Neural cell (in vitro differentiated cells): ENCODE data around the gene FGD6. TPM values are rescaled to one million over a fixed set of nuclear protein-coding genes. Genes with fewer than 3 reads are reported as not detected.

ENCODE experiments used
- H2AFZ ChIP-seq: fragments of 200-600, 300-800 bp; sonication (generic), shearing (Covaris generic); 2 replicates; pipeline ENCODE4 v1.6.0; 2014; ENCODE audit warnings: low read depth, mild to moderate bottlenecking, antibody characterized with exemption, low read length, moderate library complexity
- H3F3A ChIP-seq: fragments of 200-600 bp; shearing (Covaris generic); 2 replicates; pipeline ENCODE4 v1.6.1; 2016; ENCODE audit warnings: mild to moderate bottlenecking, moderate library complexity, mixed read lengths, antibody characterized with exemption, low read length; ENCODE audit not compliant: insufficient read depth, poor library complexity, severe bottlenecking
- H3K27ac ChIP-seq: fragments of 200-600, 300-800 bp; sonication (generic), shearing (Covaris generic); 2 replicates; pipeline ENCODE4 v1.5.1; 2014; ENCODE audit warnings: mild to moderate bottlenecking, low read length, moderate library complexity
- H3K27me3 ChIP-seq: fragments of 300-800, 200-600 bp; sonication (generic), shearing (Covaris generic); 2 replicates; pipeline ENCODE4 v1.6.0; 2014; ENCODE audit warnings: mild to moderate bottlenecking, low read depth, low read length, moderate library complexity; ENCODE audit not compliant: insufficient read depth
- H3K36me3 ChIP-seq: fragments of 300-800, 200-600 bp; sonication (generic), shearing (Covaris generic); 2 replicates; pipeline ENCODE4 v1.5.1; 2014; ENCODE audit warnings: mild to moderate bottlenecking, antibody characterized with exemption, low read length, moderate library complexity; ENCODE audit not compliant: insufficient read depth
- H3K4me2 ChIP-seq: fragments of 300-800, 200-600 bp; sonication (generic), shearing (Covaris generic); 2 replicates; pipeline ENCODE4 v1.6.0; 2014; ENCODE audit warnings: mild to moderate bottlenecking, low read length
- H3K4me3 ChIP-seq: fragments of 300-800, 200-600 bp; sonication (generic), shearing (Covaris generic); 2 replicates; pipeline ENCODE4 v1.5.1; 2014; ENCODE audit warnings: mild to moderate bottlenecking, low read length, moderate library complexity
- H3K79me2 ChIP-seq: fragments of 200-600 bp; shearing (Covaris generic); replicated peaks from 2 replicates; pipeline ENCODE4 v1.6.0; 2014; ENCODE audit warnings: mild to moderate bottlenecking, low read length, moderate library complexity; ENCODE audit not compliant: insufficient read depth
- H3K9ac ChIP-seq: fragments of 300-800, 200-600 bp; sonication (generic), shearing (Covaris generic); 2 replicates; pipeline ENCODE4 v1.6.1; 2016; ENCODE audit warnings: mild to moderate bottlenecking, low read length, mixed read lengths
- H3K9me2 ChIP-seq: fragments of 200-600 bp; shearing (Covaris generic); 2 replicates; pipeline ENCODE4 v1.6.1; 2016; ENCODE audit warnings: mild to moderate bottlenecking, low read length, mixed read lengths; ENCODE audit not compliant: insufficient read depth
- H3K9me3 ChIP-seq: fragments of 200-600, 300-800 bp; sonication (generic), shearing (Covaris generic); 2 replicates; pipeline ENCODE4 v1.6.1; 2016; ENCODE audit warnings: mild to moderate bottlenecking, mixed run types, low read length, moderate library complexity, mixed read lengths
- H4K20me1 ChIP-seq: fragments of 200-600 bp; shearing (Covaris generic); 2 replicates; pipeline ENCODE4 v1.6.1; 2016; ENCODE audit warnings: mild to moderate bottlenecking, mixed run types; ENCODE audit not compliant: insufficient read depth
- EP300 ChIP-seq: fragments of 450-650 bp; conservative IDR thresholded peaks from 2 replicates; pipeline ENCODE4 v1.6.1; 2014; ENCODE audit warnings: antibody characterized with exemption, mild to moderate bottlenecking, moderate library complexity; ENCODE audit not compliant: poor library complexity, severe bottlenecking
- EZH2 ChIP-seq: fragments of 200-600, 300-800 bp; shearing (Covaris generic), sonication (generic); IDR thresholded peaks from 2 replicates; pipeline ENCODE4 v1.6.1; 2014; ENCODE audit warnings: antibody characterized with exemption, low read length, borderline replicate concordance, mild to moderate bottlenecking; ENCODE audit not compliant: insufficient read depth, poor library complexity, severe bottlenecking
- MXI1 ChIP-seq: fragments of 450-650 bp; conservative IDR thresholded peaks from 2 replicates; pipeline ENCODE4 v1.6.1; 2014; ENCODE audit warnings: antibody characterized with exemption, mild to moderate bottlenecking; ENCODE audit not compliant: poor library complexity, severe bottlenecking
- POLR2AphosphoS5 ChIP-seq: IDR thresholded peaks from 2 replicates; pipeline ENCODE4 v1.6.1; 2012
- RAD21 ChIP-seq: fragments of 450-650 bp; conservative IDR thresholded peaks from 2 replicates; pipeline ENCODE4 v1.6.1; 2014; ENCODE audit warnings: antibody characterized with exemption, mild to moderate bottlenecking, moderate library complexity
- SMC3 ChIP-seq: fragments of 450-650 bp; conservative IDR thresholded peaks from 2 replicates; pipeline ENCODE4 v1.6.1; 2014; ENCODE audit warnings: antibody characterized with exemption, mild to moderate bottlenecking, moderate library complexity; ENCODE audit not compliant: poor library complexity
- TAF1 ChIP-seq: IDR thresholded peaks from 2 replicates; pipeline ENCODE4 v1.6.1; 2012; ENCODE audit warnings: low read depth
- polyA plus RNA-seq: library from polyadenylated mRNA; depleted of rRNA; stranded (reverse); fragments of >200 nt; gene quantifications from 2 replicates; pipeline ENCODE4 v1.2.3, GENCODE V29; 2014
- TF ChIP-seq, protein P1 (sequence below): IDR thresholded peaks from 2 replicates; pipeline ENCODE4 v1.6.1; 2012; ENCODE audit warnings: borderline replicate concordance
- TF ChIP-seq, protein P2 (sequence below): fragments of 450-650 bp; IDR thresholded peaks from 2 replicates; pipeline ENCODE4 v1.5.1; 2014; ENCODE audit warnings: antibody characterized with exemption, mild to moderate bottlenecking, moderate library complexity; ENCODE audit not compliant: poor library complexity, severe bottlenecking

FGD6 gene
- polyA plus RNA-seq, 1 donor from 2014 or later, result 4.6 TPM

GRCh38 chr12:95248604-95249360 lies 31.5 kb upstream of the FGD6 start:
- H3K27me3 ChIP-seq, result no peaks in the 10 kb centered on the region
- no peak overlapping the region for H3K9ac ChIP-seq
- H3K36me3 ChIP-seq, result peaks cover 14% of the 10 kb centered on the region
- no peak overlapping the region for H3K4me3 ChIP-seq
- no peak overlapping the region for H2AFZ ChIP-seq
- H3K4me2 ChIP-seq, result no peak overlapping the region
- H3K9me2 ChIP-seq, result no peaks in the 10 kb centered on the region
- peaks cover 91% of the 10 kb centered on the region for H3K79me2 ChIP-seq
- H3K27ac ChIP-seq, result no peak overlapping the region
- H3F3A ChIP-seq, result no peaks in the 10 kb centered on the region
- TF ChIP-seq, protein P1, sequence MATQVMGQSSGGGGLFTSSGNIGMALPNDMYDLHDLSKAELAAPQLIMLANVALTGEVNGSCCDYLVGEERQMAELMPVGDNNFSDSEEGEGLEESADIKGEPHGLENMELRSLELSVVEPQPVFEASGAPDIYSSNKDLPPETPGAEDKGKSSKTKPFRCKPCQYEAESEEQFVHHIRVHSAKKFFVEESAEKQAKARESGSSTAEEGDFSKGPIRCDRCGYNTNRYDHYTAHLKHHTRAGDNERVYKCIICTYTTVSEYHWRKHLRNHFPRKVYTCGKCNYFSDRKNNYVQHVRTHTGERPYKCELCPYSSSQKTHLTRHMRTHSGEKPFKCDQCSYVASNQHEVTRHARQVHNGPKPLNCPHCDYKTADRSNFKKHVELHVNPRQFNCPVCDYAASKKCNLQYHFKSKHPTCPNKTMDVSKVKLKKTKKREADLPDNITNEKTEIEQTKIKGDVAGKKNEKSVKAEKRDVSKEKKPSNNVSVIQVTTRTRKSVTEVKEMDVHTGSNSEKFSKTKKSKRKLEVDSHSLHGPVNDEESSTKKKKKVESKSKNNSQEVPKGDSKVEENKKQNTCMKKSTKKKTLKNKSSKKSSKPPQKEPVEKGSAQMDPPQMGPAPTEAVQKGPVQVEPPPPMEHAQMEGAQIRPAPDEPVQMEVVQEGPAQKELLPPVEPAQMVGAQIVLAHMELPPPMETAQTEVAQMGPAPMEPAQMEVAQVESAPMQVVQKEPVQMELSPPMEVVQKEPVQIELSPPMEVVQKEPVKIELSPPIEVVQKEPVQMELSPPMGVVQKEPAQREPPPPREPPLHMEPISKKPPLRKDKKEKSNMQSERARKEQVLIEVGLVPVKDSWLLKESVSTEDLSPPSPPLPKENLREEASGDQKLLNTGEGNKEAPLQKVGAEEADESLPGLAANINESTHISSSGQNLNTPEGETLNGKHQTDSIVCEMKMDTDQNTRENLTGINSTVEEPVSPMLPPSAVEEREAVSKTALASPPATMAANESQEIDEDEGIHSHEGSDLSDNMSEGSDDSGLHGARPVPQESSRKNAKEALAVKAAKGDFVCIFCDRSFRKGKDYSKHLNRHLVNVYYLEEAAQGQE, result no peak
- TF ChIP-seq SMC3, result no peak
- TF ChIP-seq POLR2AphosphoS5, result no peak
- TF ChIP-seq EP300, result no peak
- no peak for TF ChIP-seq TAF1
- no peak for TF ChIP-seq MXI1
- TF ChIP-seq, protein P2, sequence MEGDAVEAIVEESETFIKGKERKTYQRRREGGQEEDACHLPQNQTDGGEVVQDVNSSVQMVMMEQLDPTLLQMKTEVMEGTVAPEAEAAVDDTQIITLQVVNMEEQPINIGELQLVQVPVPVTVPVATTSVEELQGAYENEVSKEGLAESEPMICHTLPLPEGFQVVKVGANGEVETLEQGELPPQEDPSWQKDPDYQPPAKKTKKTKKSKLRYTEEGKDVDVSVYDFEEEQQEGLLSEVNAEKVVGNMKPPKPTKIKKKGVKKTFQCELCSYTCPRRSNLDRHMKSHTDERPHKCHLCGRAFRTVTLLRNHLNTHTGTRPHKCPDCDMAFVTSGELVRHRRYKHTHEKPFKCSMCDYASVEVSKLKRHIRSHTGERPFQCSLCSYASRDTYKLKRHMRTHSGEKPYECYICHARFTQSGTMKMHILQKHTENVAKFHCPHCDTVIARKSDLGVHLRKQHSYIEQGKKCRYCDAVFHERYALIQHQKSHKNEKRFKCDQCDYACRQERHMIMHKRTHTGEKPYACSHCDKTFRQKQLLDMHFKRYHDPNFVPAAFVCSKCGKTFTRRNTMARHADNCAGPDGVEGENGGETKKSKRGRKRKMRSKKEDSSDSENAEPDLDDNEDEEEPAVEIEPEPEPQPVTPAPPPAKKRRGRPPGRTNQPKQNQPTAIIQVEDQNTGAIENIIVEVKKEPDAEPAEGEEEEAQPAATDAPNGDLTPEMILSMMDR, result no peak
- TF ChIP-seq RAD21, result no peak
- no peak for TF ChIP-seq EZH2
- no peaks in the 10 kb centered on the region for H3K9me3 ChIP-seq
- peaks cover 36% of the 10 kb centered on the region for H4K20me1 ChIP-seq

- Histone ChIP-seq H3K9ac (no peak overlapping the region), H3K4me3 (no peak overlapping the region), H3K27ac (no peak overlapping the region), H3K79me2 (peaks cover 92% of the 10 kb centered on the region), H3K9me3 (no peaks in the 10 kb centered on the region), H3K4me2 (no peak overlapping the region), H4K20me1 (peaks cover 39% of the 10 kb centered on the region), H3K9me2 (no peaks in the 10 kb centered on the region), H3F3A (no peaks in the 10 kb centered on the region), H2AFZ (no peak overlapping the region), H3K27me3 (no peaks in the 10 kb centered on the region), H3K36me3 (peaks cover 12% of the 10 kb centered on the region)
- TF ChIP-seq, protein P2, result no peak
- TF ChIP-seq RAD21 (no peak), MXI1 (no peak), TAF1 (no peak), EZH2 (no peak), SMC3 (no peak), EP300 (no peak), POLR2AphosphoS5 (no peak)
- TF ChIP-seq, protein P1, result no peak
Measured at GRCh38 chr12:95248095-95248494, 30.8 kb upstream of the FGD6 start.
